IMR-90 (cell line): ENCODE data around the gene NUP210. TPM values are rescaled to one million over a fixed set of nuclear protein-coding genes. Genes with fewer than 3 reads are reported as not detected.

Experiments used
- ATAC-seq: fragments of 200-7000 bp; cut with Tn5 transposase; 2 replicates; pipeline ENCODE4 v1.9.1; 2020; ENCODE audit warnings: low read depth, mild to moderate bottlenecking, moderate library complexity
- BruUV-seq: library from RNA; stranded (reverse); fragments of 400-500 nt; replicated peaks from 2 replicates; lab custom pipeline; 2021; lab: Mats Ljungman, UMichigan
- CTCF ChIA-PET: fragments of 300-600 bp; formaldehyde crosslinking; extraction: SDS; loops from one replicate; lab custom pipeline; 2021; ENCODE audit warnings: antibody characterized with exemption; lab: Yijun Ruan, JAX
- POLR2A ChIA-PET: fragments of 300-600 bp; sonication (Branson Sonifier 250); formaldehyde crosslinking; loops from one replicate; lab custom pipeline; 2022; ENCODE audit warnings: antibody characterized with exemption; ENCODE audit not compliant: unreplicated experiment; lab: Charles Lee
- DNase-seq: peaks from one replicate; pipeline ENCODE4 v3.0.0; 2013
- H2AFZ ChIP-seq: replicated peaks from 2 replicates; pipeline ENCODE3; 2013; ENCODE audit warnings: low read length, mild to moderate bottlenecking; ENCODE audit not compliant: poor library complexity
- H2AK5ac ChIP-seq: 2 replicates; pipeline ENCODE4 v1.6.1; 2013; ENCODE audit warnings: low read depth, low read length, inconsistent platforms
- H2AK9ac ChIP-seq: replicated peaks from 2 replicates; pipeline ENCODE3; 2013; ENCODE audit warnings: mild to moderate bottlenecking, low read depth, low read length, moderate library complexity; ENCODE audit not compliant: poor library complexity
- H2BK120ac ChIP-seq: 2 replicates; pipeline ENCODE4 v1.6.1; 2013; ENCODE audit warnings: low read depth, low read length, inconsistent platforms
- H2BK15ac ChIP-seq: 3 replicates; pipeline ENCODE4 v1.6.1; 2013; ENCODE audit warnings: low read depth, low read length, inconsistent platforms
- H2BK20ac ChIP-seq: 2 replicates; pipeline ENCODE4 v1.6.1; 2013; ENCODE audit warnings: low read depth, mild to moderate bottlenecking, inconsistent platforms, low read length, moderate library complexity
- H2BK5ac ChIP-seq: 2 replicates; pipeline ENCODE4 v1.6.1; 2013; ENCODE audit warnings: mild to moderate bottlenecking, low read depth, low read length, inconsistent platforms; ENCODE audit not compliant: poor library complexity, severe bottlenecking
- H3K14ac ChIP-seq: replicated peaks from 2 replicates; pipeline ENCODE4 v1.6.1; 2013; ENCODE audit warnings: low read depth, low read length, inconsistent platforms
- H3K18ac ChIP-seq: 2 replicates; pipeline ENCODE4 v1.6.1; 2013; ENCODE audit warnings: low read depth, low read length, control low read depth
- H3K23ac ChIP-seq: 2 replicates; pipeline ENCODE4 v1.6.1; 2013; ENCODE audit warnings: low read depth, low read length, inconsistent platforms
- H3K27ac ChIP-seq: 2 replicates; pipeline ENCODE4 v1.5.1; 2013; ENCODE audit warnings: mild to moderate bottlenecking, control low read depth, low read length; ENCODE audit not compliant: insufficient read depth
- H3K27me3 ChIP-seq: 2 replicates; pipeline ENCODE4 v1.6.1; 2013; ENCODE audit warnings: low read length; ENCODE audit not compliant: control insufficient read depth, insufficient read depth
- H3K36me3 ChIP-seq: 2 replicates; pipeline ENCODE4 v1.6.1; 2013; ENCODE audit warnings: low read length, mixed read lengths; ENCODE audit not compliant: control insufficient read depth, insufficient read depth
- H3K4ac ChIP-seq: 2 replicates; pipeline ENCODE4 v1.6.1; 2013; ENCODE audit warnings: low read depth, low read length, inconsistent platforms
- H3K4me1 ChIP-seq: 2 replicates; pipeline ENCODE4 v1.6.1; 2013; ENCODE audit warnings: low read length, mixed read lengths; ENCODE audit not compliant: control insufficient read depth, insufficient read depth
- H3K4me2 ChIP-seq: 2 replicates; pipeline ENCODE4 v1.6.1; 2013; ENCODE audit warnings: low read depth, mild to moderate bottlenecking, control low read depth, low read length, moderate library complexity
- H3K4me3 ChIP-seq: 2 replicates; pipeline ENCODE4 v1.5.1; 2013; ENCODE audit warnings: low read depth, mild to moderate bottlenecking, control low read depth, low read length, moderate library complexity; ENCODE audit not compliant: insufficient read depth
- H3K56ac ChIP-seq: 2 replicates; pipeline ENCODE4 v1.6.1; 2013; ENCODE audit warnings: low read length, inconsistent platforms; ENCODE audit not compliant: insufficient read depth; ENCODE audit errors: extremely low read depth
- H3K79me1 ChIP-seq, 2 experiments: 2 replicates each; pipeline ENCODE4 v1.6.1; 2013; ENCODE audit warnings: low read length in 2 of 2, inconsistent platforms in 1 of 2, low read depth in 1 of 2
- H3K9ac ChIP-seq: 2 replicates; pipeline ENCODE4 v1.6.1; 2013; ENCODE audit warnings: low read depth, low read length, control low read depth
- H3K9me1 ChIP-seq: 2 replicates; pipeline ENCODE4 v1.6.1; 2013; ENCODE audit warnings: low read length, inconsistent platforms; ENCODE audit not compliant: insufficient read depth
- H3K9me3 ChIP-seq: 2 replicates; pipeline ENCODE4 v1.6.1; 2013; ENCODE audit warnings: low read length; ENCODE audit not compliant: control insufficient read depth, insufficient read depth
- H4K20me1 ChIP-seq: 2 replicates; pipeline ENCODE4 v1.6.1; 2013; ENCODE audit warnings: low read length, inconsistent platforms; ENCODE audit not compliant: insufficient read depth
- H4K5ac ChIP-seq: 2 replicates; pipeline ENCODE4 v1.6.1; 2013; ENCODE audit warnings: mild to moderate bottlenecking, low read depth, low read length, control low read depth
- H4K8ac ChIP-seq, 2 experiments: 2 replicates each; pipeline ENCODE4 v1.6.1; 2013; ENCODE audit warnings: low read depth in 2 of 2, low read length in 2 of 2, control low read depth in 1 of 2, inconsistent platforms in 1 of 2
- H4K91ac ChIP-seq: 2 replicates; pipeline ENCODE4 v1.6.1; 2013; ENCODE audit warnings: low read depth, low read length, inconsistent platforms; ENCODE audit not compliant: insufficient read depth
- BHLHE40 ChIP-seq: fragments of 150-350 bp; IDR thresholded peaks from 2 replicates; pipeline ENCODE4 v1.6.1; 2016; ENCODE audit warnings: mild to moderate bottlenecking, low read depth, low read length
- CHD1 ChIP-seq: IDR thresholded peaks from 2 replicates; pipeline ENCODE4 v1.6.1; 2012; ENCODE audit warnings: low read depth, low read length, improper control_type of control experiment
- CTCF ChIP-seq: conservative IDR thresholded peaks from 2 replicates; pipeline ENCODE4 v1.5.1; 2012; ENCODE audit warnings: mild to moderate bottlenecking, low read depth, low read length, improper control_type of control experiment
- FOS ChIP-seq: fragments of 150-350 bp; IDR thresholded peaks from 2 replicates; pipeline ENCODE4 v1.6.1; 2016; ENCODE audit warnings: low read depth, low read length
- MAFK ChIP-seq: IDR thresholded peaks from 2 replicates; pipeline ENCODE4 v1.6.1; 2012; ENCODE audit warnings: low read depth, low read length, improper control_type of control experiment
- NFE2L2 ChIP-seq: fragments of 150-350 bp; IDR thresholded peaks from 2 replicates; pipeline ENCODE4 v1.6.1; 2016; ENCODE audit warnings: low read depth, mild to moderate bottlenecking, low read length
- POLR2A ChIP-seq: IDR thresholded peaks from 2 replicates; pipeline ENCODE4 v1.6.1; 2012; ENCODE audit warnings: mild to moderate bottlenecking, low read depth, low read length
- WGBS, 2 experiments: methylation state at CpG; one replicate each; pipeline versions ENCODE4 v1.1.5 to v1.1.7; 2013; ENCODE audit warnings: missing lambda C conversion rate in 2 of 2; ENCODE audit not compliant: insufficient read length in 1 of 2; ENCODE audit errors: extremely low coverage in 2 of 2; 5-methylcytosine and 5-hydroxymethylcytosine counted together
- dilution Hi-C: fragments of 300-500 bp; cut with HindIII; formaldehyde crosslinking; loops from one replicate; pipeline ENCODE4 v1.14.3; 2018; ENCODE audit warnings: low sequenced_read_pairs; ENCODE audit not compliant: unreplicated experiment
- in situ Hi-C: fragments of 300-500 bp; cut with MboI; formaldehyde crosslinking; loops from 3 replicates; pipeline ENCODE4 v1.14.3; 2019; ENCODE audit warnings: low sequenced_read_pairs, inconsistent platforms, mixed read lengths
- intact Hi-C: fragments of 100-400 bp; cut with micrococcal nuclease; formaldehyde crosslinking; loops from 2 replicates; pipeline ENCODE4 v1.10.0; 2022
- polyA plus RNA-seq, 3 experiments: library from polyadenylated mRNA; depleted of rRNA; stranded (reverse); fragments of >200 nt; gene quantifications; 2 replicates each; pipeline ENCODE4 v1.2.3, GENCODE V29; 2012; ENCODE audit warnings: low replicate concordance in 1 of 3
- total RNA-seq: library from RNA; depleted of rRNA; stranded (reverse); fragments of >200 nt; gene quantifications from 2 replicates; pipeline ENCODE4 v1.2.3, GENCODE V29; 2012

The NUP210 gene
- total and polyA plus RNA-seq, 2 of the 4 experiments (the other 2 are of a cell fraction), result under 0.01 to 0.03 TPM

- no peak overlapping the region for H3K4me2 ChIP-seq
- H2BK15ac ChIP-seq, result no peak overlapping the region
- no peak overlapping the region for H2BK20ac ChIP-seq
- no peak for DNase-seq
- no peak overlapping the region for H2BK5ac ChIP-seq
- no peak for ATAC-seq
- BruUV-seq, result no TSS peak
- POLR2A ChIA-PET, result no interaction called here
- dilution Hi-C loops, result no loop called here
- H2BK120ac ChIP-seq, result no peak overlapping the region
- H3K14ac ChIP-seq, result no peak overlapping the region
- H3K9me1 ChIP-seq, result no peaks in the 10 kb centered on the region
- no peaks in the 10 kb centered on the region for H4K20me1 ChIP-seq
- H3K4ac ChIP-seq, result no peak overlapping the region
- no peaks in the 10 kb centered on the region for H3K4me1 ChIP-seq
- in situ Hi-C loops, result no loop called here
- CTCF ChIA-PET, result no interaction called here
- H3K4me3 ChIP-seq, result no peak overlapping the region
- no peak overlapping the region for H2AK5ac ChIP-seq
- intact Hi-C loops, result no loop called here
- H3K79me1 ChIP-seq, result no peaks in the 10 kb centered on the region
- no peak overlapping the region for H3K23ac ChIP-seq
- no peak for TF ChIP-seq CHD1
- TF ChIP-seq BHLHE40, result no peak
- TF ChIP-seq POLR2A, result no peak
- TF ChIP-seq NFE2L2, result no peak
- TF ChIP-seq MAFK, result no peak
- TF ChIP-seq FOS, result no peak
- TF ChIP-seq CTCF, result no peak
- WGBS, 2 experiments, result 100% methylated on average over 1 of the region's 5 CpGs; no CpG with 5 or more reads in 1 of the 2 experiments
- H2AFZ ChIP-seq, result no peak overlapping the region
- no peak overlapping the region for H4K5ac ChIP-seq
- H3K9me3 ChIP-seq, result no peaks in the 10 kb centered on the region
- H4K91ac ChIP-seq, result no peak overlapping the region
- H3K27me3 ChIP-seq, result peaks cover 21% of the 10 kb centered on the region
- H3K27ac ChIP-seq, result no peak overlapping the region
- no peaks in the 10 kb centered on the region for H3K36me3 ChIP-seq
- H2AK9ac ChIP-seq, result no peak overlapping the region
- H4K8ac ChIP-seq, result no peak overlapping the region
- no peak overlapping the region for H3K18ac ChIP-seq
- no peak overlapping the region for H3K56ac ChIP-seq
- H3K9ac ChIP-seq, result no peak overlapping the region
These were observed 81.1 kb downstream of the NUP210 start for GRCh38 chr3:13338996-13339395.
